ENCODE data around the gene C3AR1. TPM values are rescaled to one million over a fixed set of nuclear protein-coding genes. Genes with fewer than 3 reads are reported as not detected.

C3AR1 gene
- total RNA-seq, 2 donors from 2014 or later = not detected

DNA sequence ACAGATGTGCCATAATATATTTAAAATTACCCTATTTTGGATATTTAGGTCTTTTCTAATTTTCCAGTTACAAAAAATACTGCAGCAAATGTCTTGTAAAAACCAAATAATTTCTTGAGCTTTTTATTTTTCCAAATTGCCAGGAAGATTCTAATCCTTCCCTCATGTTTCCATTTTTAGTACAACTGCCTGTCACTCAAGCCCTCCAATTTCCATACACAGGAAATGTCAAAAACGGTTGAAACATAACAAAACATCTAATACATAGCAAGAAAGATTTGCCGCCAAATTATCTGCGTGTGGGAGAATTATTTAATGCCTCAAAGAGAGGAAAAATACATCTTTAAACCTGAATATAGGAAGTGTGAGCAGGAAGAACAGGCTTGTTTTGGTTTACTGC, 36.0 kb downstream of the C3AR1 start:
- H3K27ac Mint-ChIP-seq = no peak overlapping the region
- Histone ChIP-seq H3K4me3 (ENCODE audit: low read length) (no peak overlapping the region), H3K27me3 (ENCODE audit: control insufficient read depth, insufficient read depth, low read length, poor library complexity, severe bottlenecking) (no peaks in the 10 kb centered on the region), H3K4me1 (ENCODE audit: control insufficient read depth, insufficient read depth, low read length) (no peaks in the 10 kb centered on the region), H3K36me3 (ENCODE audit: control insufficient read depth, insufficient read depth, low read length) (no peaks in the 10 kb centered on the region), H3K27ac (ENCODE audit: low read depth, low read length) (no peak overlapping the region), H3K9ac (ENCODE audit: extremely low read depth, low read length, poor library complexity, severe bottlenecking) (no peak overlapping the region), H3K9me3 (ENCODE audit: control insufficient read depth, low read length) (no peaks in the 10 kb centered on the region)
- H3K27me3 Mint-ChIP-seq (ENCODE audit: insufficient read depth) = peaks cover 5% of the 10 kb centered on the region
- TF ChIP-seq, protein P1, sequence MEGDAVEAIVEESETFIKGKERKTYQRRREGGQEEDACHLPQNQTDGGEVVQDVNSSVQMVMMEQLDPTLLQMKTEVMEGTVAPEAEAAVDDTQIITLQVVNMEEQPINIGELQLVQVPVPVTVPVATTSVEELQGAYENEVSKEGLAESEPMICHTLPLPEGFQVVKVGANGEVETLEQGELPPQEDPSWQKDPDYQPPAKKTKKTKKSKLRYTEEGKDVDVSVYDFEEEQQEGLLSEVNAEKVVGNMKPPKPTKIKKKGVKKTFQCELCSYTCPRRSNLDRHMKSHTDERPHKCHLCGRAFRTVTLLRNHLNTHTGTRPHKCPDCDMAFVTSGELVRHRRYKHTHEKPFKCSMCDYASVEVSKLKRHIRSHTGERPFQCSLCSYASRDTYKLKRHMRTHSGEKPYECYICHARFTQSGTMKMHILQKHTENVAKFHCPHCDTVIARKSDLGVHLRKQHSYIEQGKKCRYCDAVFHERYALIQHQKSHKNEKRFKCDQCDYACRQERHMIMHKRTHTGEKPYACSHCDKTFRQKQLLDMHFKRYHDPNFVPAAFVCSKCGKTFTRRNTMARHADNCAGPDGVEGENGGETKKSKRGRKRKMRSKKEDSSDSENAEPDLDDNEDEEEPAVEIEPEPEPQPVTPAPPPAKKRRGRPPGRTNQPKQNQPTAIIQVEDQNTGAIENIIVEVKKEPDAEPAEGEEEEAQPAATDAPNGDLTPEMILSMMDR (conservative IDR thresholded peaks at IDR 0.05) = no peak
- H3K4me1 Mint-ChIP-seq = peaks cover 31% of the 10 kb centered on the region
- 80 to 86% methylated on average over 1 to 3 of the region's 3 CpGs for WGBS, 2 experiments (ENCODE audit: insufficient coverage in 1 of 2, insufficient read length in 1 of 2)
- DNase-seq = no peak
- no peaks in the 10 kb centered on the region for H3K9me3 Mint-ChIP-seq
- H3K36me3 Mint-ChIP-seq (ENCODE audit: low read depth) = no peaks in the 10 kb centered on the region
- no peak overlapping the region for H3K4me3 Mint-ChIP-seq

DNA sequence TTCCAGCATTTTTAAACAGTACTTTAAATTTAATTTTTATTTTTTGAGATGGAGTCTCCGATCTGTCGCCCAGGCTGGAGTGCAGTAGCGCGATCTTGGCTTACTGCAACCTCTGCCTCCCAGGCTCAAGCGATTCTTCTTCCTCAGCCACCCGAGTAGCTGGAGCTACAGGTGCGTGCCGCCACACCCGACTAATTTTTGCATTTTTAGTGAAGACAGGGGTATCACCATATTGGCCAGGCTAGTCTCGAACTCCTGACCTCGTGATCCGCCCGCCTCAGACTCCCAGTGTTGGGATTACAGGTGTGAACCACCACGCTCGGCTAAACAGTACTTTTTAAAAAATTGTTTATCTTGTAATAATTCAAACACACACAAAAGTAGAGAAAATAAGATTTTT, 37.9 kb downstream of the C3AR1 start:
- TF ChIP-seq, protein P1 (conservative IDR thresholded peaks at IDR 0.05) = no peak
- Mint-ChIP-seq H3K36me3 (ENCODE audit: low read depth) (no peaks in the 10 kb centered on the region), H3K27me3 (ENCODE audit: insufficient read depth) (peaks cover 5% of the 10 kb centered on the region), H3K9me3 (no peaks in the 10 kb centered on the region), H3K4me3 (peak overlapping the region; percentile 84), H3K27ac (no peak overlapping the region), H3K4me1 (peaks cover 13% of the 10 kb centered on the region)
- H3K9ac ChIP-seq (ENCODE audit: extremely low read depth, low read length, poor library complexity, severe bottlenecking) = no peak overlapping the region
- WGBS, 2 experiments (ENCODE audit: insufficient coverage in 1 of 2, insufficient read length in 1 of 2) = 94 to 98% methylated on average over 8 to 13 of the region's 15 CpGs
- no peak overlapping the region for H3K4me3 ChIP-seq (ENCODE audit: low read length)
- no peaks in the 10 kb centered on the region for H3K9me3 ChIP-seq (ENCODE audit: control insufficient read depth, low read length)
- no peaks in the 10 kb centered on the region for H3K27me3 ChIP-seq (ENCODE audit: control insufficient read depth, insufficient read depth, low read length, poor library complexity, severe bottlenecking)
- H3K27ac ChIP-seq (ENCODE audit: low read depth, low read length) = no peak overlapping the region
- no peaks in the 10 kb centered on the region for H3K36me3 ChIP-seq (ENCODE audit: control insufficient read depth, insufficient read depth, low read length)
- DNase-seq = no peak
- no peaks in the 10 kb centered on the region for H3K4me1 ChIP-seq (ENCODE audit: control insufficient read depth, insufficient read depth, low read length)

DNA sequence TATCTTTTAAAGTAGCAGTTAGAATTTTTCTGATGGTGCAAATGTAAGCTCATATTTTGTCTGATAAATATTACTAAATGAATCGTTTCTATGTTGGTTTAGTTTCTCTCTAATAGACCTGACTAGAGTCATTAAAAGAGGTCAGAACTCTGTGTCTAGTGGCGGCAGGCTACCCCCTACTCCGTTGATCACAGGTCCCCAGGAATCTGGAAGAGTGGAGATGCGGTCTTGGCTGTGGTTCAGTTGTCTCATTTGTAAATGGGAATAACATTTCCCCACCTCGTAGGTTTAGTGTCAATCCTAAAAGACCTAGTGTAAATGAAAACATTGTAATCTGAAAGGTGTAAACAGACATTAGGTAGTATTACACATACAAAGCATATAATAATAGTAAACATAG, 38.3 kb downstream of the C3AR1 start:
- Histone ChIP-seq H3K4me1 (ENCODE audit: control insufficient read depth, insufficient read depth, low read length) (no peaks in the 10 kb centered on the region), H3K9me3 (ENCODE audit: control insufficient read depth, low read length) (no peaks in the 10 kb centered on the region), H3K27ac (ENCODE audit: low read depth, low read length) (no peak overlapping the region), H3K9ac (ENCODE audit: extremely low read depth, low read length, poor library complexity, severe bottlenecking) (no peak overlapping the region), H3K36me3 (ENCODE audit: control insufficient read depth, insufficient read depth, low read length) (no peaks in the 10 kb centered on the region), H3K27me3 (ENCODE audit: control insufficient read depth, insufficient read depth, low read length, poor library complexity, severe bottlenecking) (no peaks in the 10 kb centered on the region), H3K4me3 (ENCODE audit: low read length) (peak overlapping the region; percentile 87)
- Mint-ChIP-seq H3K4me3 (peak overlapping the region; percentile 84), H3K9me3 (no peaks in the 10 kb centered on the region), H3K27ac (peak overlapping the region; percentile 20), H3K27me3 (ENCODE audit: insufficient read depth) (peaks cover 5% of the 10 kb centered on the region), H3K4me1 (peaks cover 10% of the 10 kb centered on the region), H3K36me3 (ENCODE audit: low read depth) (no peaks in the 10 kb centered on the region)
- TF ChIP-seq, protein P1 (conservative IDR thresholded peaks at IDR 0.05) = no peak
- DNase-seq = no peak
- WGBS, 2 experiments (ENCODE audit: insufficient coverage in 1 of 2, insufficient read length in 1 of 2) = 93 to 100% methylated on average over 3 to 5 of the region's 5 CpGs
